GM19467 (cell line): ENCODE results near the gene CSNK2A2.
A peak's percentile ranks its signal among the peaks of the same experiment; 100 is the strongest.

Experiments used
- ATAC-seq: cut with Tn5 transposase; IDR thresholded peaks from one replicate; pipeline ENCODE4 v1.9.1; 2021; ENCODE audit warnings: mild to moderate bottlenecking, moderate library complexity; ENCODE audit not compliant: unreplicated experiment

CSNK2A2 gene

GRCh38 chr16:58114827-58115825 is 82.8 kb downstream of the CSNK2A2 start:
- ATAC-seq, result no peak

- no peak for ATAC-seq
Observed at GRCh38 chr16:58111302-58111627, 86.6 kb downstream of the CSNK2A2 start.

DNA sequence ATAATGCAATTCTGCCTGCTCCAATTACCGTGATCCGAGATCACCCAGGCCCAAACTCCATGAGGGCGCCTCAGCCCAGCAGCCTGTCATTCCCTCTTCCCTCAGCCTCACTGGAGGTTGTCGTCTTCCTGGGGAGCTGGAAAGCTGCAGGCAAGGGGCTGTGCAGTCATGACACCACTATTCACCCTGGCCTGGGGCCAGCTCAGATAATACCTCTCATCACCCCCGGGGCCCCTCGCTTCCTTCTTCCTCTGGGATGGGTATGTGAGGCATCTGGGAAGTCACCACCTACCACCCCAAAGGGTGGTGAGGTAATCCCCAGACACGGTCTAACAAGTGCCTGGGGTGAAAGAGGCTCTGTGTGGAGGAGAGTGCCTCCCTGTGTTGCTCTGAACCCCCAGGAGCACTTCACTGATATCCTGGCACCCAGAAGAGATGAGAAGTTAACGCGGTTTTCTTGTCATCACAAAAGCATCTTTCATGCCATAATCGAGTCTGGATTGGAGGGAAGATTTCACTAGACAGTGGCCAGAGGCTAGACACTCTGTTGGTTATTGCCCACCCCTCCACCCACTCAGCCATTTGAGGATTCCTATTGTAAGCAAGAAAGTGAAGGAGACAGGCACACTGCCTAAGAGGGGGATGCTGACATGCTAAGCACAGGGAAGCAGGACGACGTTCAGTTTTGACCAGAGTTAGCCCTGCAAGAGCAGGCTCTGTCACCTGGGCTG is 87.2 kb downstream of the CSNK2A2 start:
- ATAC-seq, result no peak

DNA sequence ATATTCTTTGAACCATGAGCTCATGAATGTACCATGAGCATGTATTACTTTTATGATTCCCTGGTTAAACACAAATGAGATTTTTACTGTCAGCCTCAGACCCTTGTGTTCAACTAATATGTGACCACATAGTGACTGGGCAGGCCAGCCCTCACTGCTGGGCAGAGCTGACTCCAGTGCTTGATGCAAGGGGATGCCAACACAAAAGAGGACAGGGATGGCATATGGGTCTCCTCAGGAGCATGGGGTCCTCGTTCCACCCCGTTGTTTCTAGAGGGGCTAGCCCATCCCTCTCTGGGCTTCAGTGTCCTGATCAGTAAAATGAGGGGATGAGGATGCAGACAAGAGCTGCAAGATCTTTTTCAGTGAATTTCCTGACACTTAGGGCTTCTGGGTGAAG is 88.0 kb downstream of the CSNK2A2 start:
- no peak for ATAC-seq

GRCh38 chr16:58109330-58109729 is 88.6 kb downstream of the CSNK2A2 start:
- ATAC-seq, result peak; percentile 59
